Loucy (cell line): Measurements from ENCODE around the gene TNNI3K.

ENCODE experiments used
- H2AFZ ChIP-seq: fragments of 200-600 bp; sonication (generic); 2 replicates; pipeline ENCODE4 v1.6.0; 2016; ENCODE audit warnings: antibody characterized with exemption, mild to moderate bottlenecking, low read length, moderate library complexity
- H3F3A ChIP-seq: fragments of 200-600 bp; 2 replicates; pipeline ENCODE4 v1.6.0; 2016; ENCODE audit warnings: antibody characterized with exemption, low read depth, mild to moderate bottlenecking
- H3K27me3 ChIP-seq: fragments of 200-600 bp; sonication (generic); 2 replicates; pipeline ENCODE4 v1.6.1; 2014; ENCODE audit warnings: low read length, mild to moderate bottlenecking; ENCODE audit not compliant: insufficient read depth, poor library complexity, severe bottlenecking
- H3K36me3 ChIP-seq: fragments of 200-600 bp; sonication (generic); 2 replicates; pipeline ENCODE4 v1.6.1; 2016; ENCODE audit warnings: low read length; ENCODE audit not compliant: insufficient read depth
- H3K4me1 ChIP-seq: fragments of 200-600 bp; sonication (generic); 2 replicates; pipeline ENCODE4 v1.5.1; 2014; ENCODE audit warnings: low read length, mild to moderate bottlenecking; ENCODE audit not compliant: insufficient read depth, poor library complexity, severe bottlenecking
- H3K4me2 ChIP-seq: fragments of 200-600 bp; sonication (generic); 2 replicates; pipeline ENCODE4 v1.6.0; 2014; ENCODE audit warnings: antibody characterized with exemption, low read length, low read depth, mild to moderate bottlenecking; ENCODE audit not compliant: poor library complexity, severe bottlenecking
- H3K4me3 ChIP-seq: fragments of 200-600 bp; sonication (generic); 2 replicates; pipeline ENCODE4 v1.5.1; 2014; ENCODE audit warnings: low read length, mild to moderate bottlenecking, mixed read lengths; ENCODE audit not compliant: poor library complexity, severe bottlenecking
- H3K79me2 ChIP-seq: fragments of 200-600 bp; sonication (generic); 2 replicates; pipeline ENCODE4 v1.6.1; 2014; ENCODE audit warnings: low read length; ENCODE audit not compliant: insufficient read depth
- H3K9ac ChIP-seq: fragments of 200-600 bp; sonication (generic); 2 replicates; pipeline ENCODE4 v1.6.0; 2014; ENCODE audit warnings: mild to moderate bottlenecking, low read depth, low read length, moderate library complexity; ENCODE audit not compliant: poor library complexity, severe bottlenecking
- H3K9me2 ChIP-seq: fragments of 200-600 bp; sonication (generic); replicated peaks from 2 replicates; pipeline ENCODE4 v1.6.1; 2016; ENCODE audit warnings: low read depth, low read length, mixed read lengths
- H3K9me3 ChIP-seq: fragments of 200-600 bp; sonication (generic); 2 replicates; pipeline ENCODE4 v1.6.1; 2014; ENCODE audit warnings: mild to moderate bottlenecking, antibody characterized with exemption, low read length, low read depth; ENCODE audit not compliant: insufficient read depth
- H4K20me1 ChIP-seq: fragments of 200-600 bp; sonication (generic); 2 replicates; pipeline ENCODE4 v1.6.0; 2014; ENCODE audit warnings: antibody characterized with exemption, low read length, mild to moderate bottlenecking; ENCODE audit not compliant: insufficient read depth, poor library complexity, severe bottlenecking
- EZH2phosphoT487 ChIP-seq: fragments of 200-600 bp; IDR thresholded peaks from 2 replicates; pipeline ENCODE4 v1.6.1; 2018; ENCODE audit warnings: antibody characterized with exemption, mild to moderate bottlenecking, moderate library complexity, borderline replicate concordance
- TF ChIP-seq, protein P1 (sequence below): fragments of 200-600 bp; sonication (generic); conservative IDR thresholded peaks from 2 replicates; pipeline ENCODE4 v1.5.1; 2014; ENCODE audit warnings: mild to moderate bottlenecking, antibody characterized with exemption, low read length

The TNNI3K gene

DNA sequence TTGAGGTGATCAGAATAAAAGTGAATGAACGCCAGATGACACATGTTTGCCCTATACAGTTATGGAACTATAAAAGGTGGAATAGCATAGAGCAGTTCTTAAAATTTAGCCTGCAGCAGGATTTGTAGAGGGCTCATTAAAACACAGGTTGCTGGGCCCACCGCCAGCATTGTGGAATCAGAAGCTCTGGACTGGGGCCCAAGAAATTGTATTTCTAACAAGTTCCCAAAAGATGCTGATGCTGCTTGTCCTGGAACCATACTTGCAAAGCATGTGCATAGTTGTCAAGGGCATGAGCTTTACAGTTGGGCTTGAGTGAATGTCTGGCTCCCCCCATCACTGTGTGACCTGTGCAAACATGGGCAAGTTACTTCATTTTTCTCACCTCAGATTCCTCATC lies 314.7 kb downstream of the TNNI3K start:
- TF ChIP-seq, protein P1, sequence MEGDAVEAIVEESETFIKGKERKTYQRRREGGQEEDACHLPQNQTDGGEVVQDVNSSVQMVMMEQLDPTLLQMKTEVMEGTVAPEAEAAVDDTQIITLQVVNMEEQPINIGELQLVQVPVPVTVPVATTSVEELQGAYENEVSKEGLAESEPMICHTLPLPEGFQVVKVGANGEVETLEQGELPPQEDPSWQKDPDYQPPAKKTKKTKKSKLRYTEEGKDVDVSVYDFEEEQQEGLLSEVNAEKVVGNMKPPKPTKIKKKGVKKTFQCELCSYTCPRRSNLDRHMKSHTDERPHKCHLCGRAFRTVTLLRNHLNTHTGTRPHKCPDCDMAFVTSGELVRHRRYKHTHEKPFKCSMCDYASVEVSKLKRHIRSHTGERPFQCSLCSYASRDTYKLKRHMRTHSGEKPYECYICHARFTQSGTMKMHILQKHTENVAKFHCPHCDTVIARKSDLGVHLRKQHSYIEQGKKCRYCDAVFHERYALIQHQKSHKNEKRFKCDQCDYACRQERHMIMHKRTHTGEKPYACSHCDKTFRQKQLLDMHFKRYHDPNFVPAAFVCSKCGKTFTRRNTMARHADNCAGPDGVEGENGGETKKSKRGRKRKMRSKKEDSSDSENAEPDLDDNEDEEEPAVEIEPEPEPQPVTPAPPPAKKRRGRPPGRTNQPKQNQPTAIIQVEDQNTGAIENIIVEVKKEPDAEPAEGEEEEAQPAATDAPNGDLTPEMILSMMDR: no peak
- TF ChIP-seq EZH2phosphoT487: no peak
- Histone ChIP-seq H3K36me3 (no peaks in the 10 kb centered on the region), H3K79me2 (no peaks in the 10 kb centered on the region)

DNA sequence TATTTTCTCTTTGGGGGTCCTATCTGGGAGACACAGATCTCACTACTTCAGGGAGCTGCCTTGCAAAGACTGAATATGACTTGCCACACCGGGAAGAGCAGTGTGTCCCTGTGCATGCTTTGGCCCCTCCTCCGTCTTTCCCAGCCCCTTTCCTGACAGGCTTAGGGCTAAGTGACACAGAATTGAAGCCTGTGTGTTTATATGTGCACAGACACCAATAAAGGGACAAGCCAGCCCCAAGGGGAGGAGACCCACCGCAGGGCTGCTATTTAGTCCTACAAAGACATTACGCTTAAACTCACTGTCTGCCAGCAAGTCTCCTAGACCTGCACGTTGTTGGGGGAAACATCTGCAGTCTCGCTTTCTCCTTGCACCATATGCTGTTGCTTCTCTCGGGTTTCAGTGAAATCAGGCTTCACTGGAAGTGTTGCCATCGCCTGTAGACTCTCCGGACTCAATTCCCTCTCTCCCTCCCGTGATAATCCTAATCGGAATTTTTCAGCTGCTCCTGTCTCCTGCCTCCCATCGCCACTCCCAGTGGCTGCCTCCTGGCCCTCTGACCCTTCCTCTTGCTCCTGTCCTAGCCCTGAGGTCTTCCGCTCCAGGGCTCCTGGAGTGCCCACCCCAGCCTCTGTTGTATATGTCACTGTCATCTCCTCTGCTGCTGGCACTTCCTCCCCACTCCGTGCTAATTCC lies 335.8 kb downstream of the TNNI3K start:
- no peaks in the 10 kb centered on the region for H3F3A ChIP-seq
- H3K9me2 ChIP-seq: no peaks in the 10 kb centered on the region
- no peaks in the 10 kb centered on the region for H3K36me3 ChIP-seq
- TF ChIP-seq, protein P1: no peak
- no peak overlapping the region for H3K4me2 ChIP-seq
- H3K27me3 ChIP-seq: no peaks in the 10 kb centered on the region
- no peak overlapping the region for H3K9ac ChIP-seq
- no peak overlapping the region for H3K4me3 ChIP-seq
- H3K9me3 ChIP-seq: no peaks in the 10 kb centered on the region
- H3K4me1 ChIP-seq: no peaks in the 10 kb centered on the region
- H4K20me1 ChIP-seq: no peaks in the 10 kb centered on the region
- H3K79me2 ChIP-seq: no peaks in the 10 kb centered on the region
- no peak overlapping the region for H2AFZ ChIP-seq

More for the DNA sequence above, 314.7 kb downstream of the TNNI3K start:
- no peaks in the 10 kb centered on the region for H4K20me1 ChIP-seq
- no peaks in the 10 kb centered on the region for H3K27me3 ChIP-seq
- H3K9ac ChIP-seq: no peak overlapping the region
- no peaks in the 10 kb centered on the region for H3K9me2 ChIP-seq
- no peaks in the 10 kb centered on the region for H3F3A ChIP-seq
- H2AFZ ChIP-seq: no peak overlapping the region
- no peaks in the 10 kb centered on the region for H3K9me3 ChIP-seq
- H3K4me2 ChIP-seq: no peak overlapping the region
- H3K4me3 ChIP-seq: no peak overlapping the region
- no peaks in the 10 kb centered on the region for H3K4me1 ChIP-seq

DNA sequence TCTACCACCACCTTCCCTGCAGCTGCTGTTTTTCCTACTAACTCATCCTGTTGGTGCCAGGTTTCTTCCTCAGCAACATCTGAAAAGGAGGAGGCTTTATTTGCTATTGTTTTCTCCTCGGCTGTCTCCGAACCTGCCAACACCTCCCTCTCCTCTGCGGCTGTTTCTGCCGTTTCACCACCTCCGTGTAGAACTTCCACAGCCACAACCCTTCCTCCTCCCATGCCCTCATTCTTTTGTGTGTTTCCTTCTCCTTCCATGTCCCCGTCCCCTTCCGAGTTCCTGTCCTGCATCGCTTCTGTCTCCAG lies 336.3 kb downstream of the TNNI3K start:
- no peaks in the 10 kb centered on the region for H3F3A ChIP-seq
- no peaks in the 10 kb centered on the region for H3K4me1 ChIP-seq
- H3K36me3 ChIP-seq: no peaks in the 10 kb centered on the region
- no peak overlapping the region for H2AFZ ChIP-seq
- H4K20me1 ChIP-seq: no peaks in the 10 kb centered on the region
- no peaks in the 10 kb centered on the region for H3K9me3 ChIP-seq
- no peak overlapping the region for H3K4me3 ChIP-seq
- H3K79me2 ChIP-seq: no peaks in the 10 kb centered on the region
- H3K9me2 ChIP-seq: no peaks in the 10 kb centered on the region
- no peak overlapping the region for H3K9ac ChIP-seq
- TF ChIP-seq, protein P1: no peak
- no peak for TF ChIP-seq EZH2phosphoT487
- H3K27me3 ChIP-seq: no peaks in the 10 kb centered on the region
- H3K4me2 ChIP-seq: no peak overlapping the region
